Fibroblast of skin of left biceps (primary cell): ENCODE measurements around the gene AFG1L.
"Not testable (repeated sequence)": the region's sequence is repeated elsewhere in the genome, so short reads cannot be mapped to it uniquely, and the experiment has no call there.

Experiments
- DNase-seq, 2 experiments: peaks; one replicate each; pipeline ENCODE4 v3.0.0-alpha.2; 2013; ENCODE audit warnings: low read depth in 2 of 2

AFG1L gene

GRCh38 chr6:108288742-108289141 is 6.1 kb upstream of the AFG1L start:
- DNase-seq = no peak

GRCh38 chr6:108291091-108291490 is 3.8 kb upstream of the AFG1L start:
- DNase-seq = no peak

- DNase-seq = not testable (repeated sequence)
Measured at GRCh38 chr6:108292561-108292960, 2.3 kb upstream of the AFG1L start.

- DNase-seq = no peak
Measured at GRCh38 chr6:108293527-108294296, 1.1 kb upstream of the AFG1L start.

- DNase-seq = no peak
Measured at GRCh38 chr6:108294297-108294726, 542 bp upstream of the AFG1L start.

- no peak for DNase-seq
Measured at GRCh38 chr6:108295676-108296075, 822 bp downstream of the AFG1L start.

- DNase-seq = no peak
Measured at GRCh38 chr6:108302386-108302785, 7.5 kb downstream of the AFG1L start.

- DNase-seq = no peak
Measured at GRCh38 chr6:108304646-108305045, 9.8 kb downstream of the AFG1L start.

GRCh38 chr6:108308641-108309040 is 13.8 kb downstream of the AFG1L start:
- not testable (repeated sequence) for DNase-seq

- DNase-seq = no peak
Measured at GRCh38 chr6:108309844-108310243, 15.0 kb downstream of the AFG1L start.

GRCh38 chr6:108312605-108313004 is 17.8 kb downstream of the AFG1L start:
- no peak for DNase-seq

GRCh38 chr6:108321253-108321747 is 26.4 kb downstream of the AFG1L start:
- no peak for DNase-seq

GRCh38 chr6:108322728-108323127 is 27.9 kb downstream of the AFG1L start:
- DNase-seq = no peak

GRCh38 chr6:108323710-108324466 is 29.0 kb downstream of the AFG1L start:
- DNase-seq = no peak

- DNase-seq = not testable (repeated sequence)
Measured at GRCh38 chr6:108330221-108330785, 35.4 kb downstream of the AFG1L start.

GRCh38 chr6:108330806-108331205 is 36.0 kb downstream of the AFG1L start:
- no peak for DNase-seq

GRCh38 chr6:108331982-108332381 is 37.1 kb downstream of the AFG1L start:
- DNase-seq = no peak

GRCh38 chr6:108336971-108337370 is 42.1 kb downstream of the AFG1L start:
- no peak for DNase-seq

- no peak for DNase-seq
Measured at GRCh38 chr6:108337721-108338120, 42.9 kb downstream of the AFG1L start.

GRCh38 chr6:108341372-108341771 is 46.5 kb downstream of the AFG1L start:
- DNase-seq = no peak

- no peak for DNase-seq
Measured at GRCh38 chr6:108343894-108344293, 49.0 kb downstream of the AFG1L start.

GRCh38 chr6:108348655-108349349 is 53.9 kb downstream of the AFG1L start:
- no peak for DNase-seq
